Astrocyte of the spinal cord (primary cell): ENCODE measurements around the gene PRKAG3.

Experiments
- DNase-seq: peaks from one replicate; pipeline ENCODE4 v3.0.0; 2011; ENCODE audit warnings: low read depth, low spot score
- H3K4me3 ChIP-seq: 2 replicates; pipeline ENCODE4 v1.5.1; 2011; ENCODE audit warnings: low read depth, mild to moderate bottlenecking, low read length, moderate library complexity
- CTCF ChIP-seq: IDR thresholded peaks from 2 replicates; pipeline ENCODE4 v1.5.1; 2012; ENCODE audit warnings: low read depth, mild to moderate bottlenecking, low read length, inconsistent platforms
- in situ Hi-C: cut with HindIII; loops from 2 replicates; pipeline ENCODE4 v1.10.0; 2017; ENCODE audit warnings: low sequenced_read_pairs

The PRKAG3 gene

GRCh38 chr2:218858138-218858445, 26.5 kb upstream of the PRKAG3 start:
- H3K4me3 ChIP-seq, result no peak overlapping the region
- in situ Hi-C loops, result no loop called here
- no peak for TF ChIP-seq CTCF
- DNase-seq, result no peak

- DNase-seq, result no peak
- TF ChIP-seq CTCF, result no peak
- H3K4me3 ChIP-seq, result no peak overlapping the region
- in situ Hi-C loops, result no loop called here
Measured at GRCh38 chr2:218857371-218858137, 26.0 kb upstream of the PRKAG3 start.

GRCh38 chr2:218856896-218857243, 25.3 kb upstream of the PRKAG3 start:
- in situ Hi-C loops, result no loop called here
- TF ChIP-seq CTCF, result no peak
- H3K4me3 ChIP-seq, result no peak overlapping the region
- DNase-seq, result no peak

- in situ Hi-C loops, result no loop called here
- no peak for TF ChIP-seq CTCF
- H3K4me3 ChIP-seq, result no peak overlapping the region
- DNase-seq, result no peak
Measured at GRCh38 chr2:218856167-218856895, 24.7 kb upstream of the PRKAG3 start.

- no peak overlapping the region for H3K4me3 ChIP-seq
- in situ Hi-C loops, result no loop called here
- no peak for TF ChIP-seq CTCF
- no peak for DNase-seq
Measured at GRCh38 chr2:218855305-218856166, 23.9 kb upstream of the PRKAG3 start.

- no peak for TF ChIP-seq CTCF
- DNase-seq, result no peak
- in situ Hi-C loops, result no loop called here
- no peak overlapping the region for H3K4me3 ChIP-seq
Measured at GRCh38 chr2:218854860-218855259, 23.3 kb upstream of the PRKAG3 start.
